ENCODE results near the gene PLXNC1.
A peak's percentile ranks its signal among the peaks of the same experiment; 100 is the strongest.

The PLXNC1 gene

DNA sequence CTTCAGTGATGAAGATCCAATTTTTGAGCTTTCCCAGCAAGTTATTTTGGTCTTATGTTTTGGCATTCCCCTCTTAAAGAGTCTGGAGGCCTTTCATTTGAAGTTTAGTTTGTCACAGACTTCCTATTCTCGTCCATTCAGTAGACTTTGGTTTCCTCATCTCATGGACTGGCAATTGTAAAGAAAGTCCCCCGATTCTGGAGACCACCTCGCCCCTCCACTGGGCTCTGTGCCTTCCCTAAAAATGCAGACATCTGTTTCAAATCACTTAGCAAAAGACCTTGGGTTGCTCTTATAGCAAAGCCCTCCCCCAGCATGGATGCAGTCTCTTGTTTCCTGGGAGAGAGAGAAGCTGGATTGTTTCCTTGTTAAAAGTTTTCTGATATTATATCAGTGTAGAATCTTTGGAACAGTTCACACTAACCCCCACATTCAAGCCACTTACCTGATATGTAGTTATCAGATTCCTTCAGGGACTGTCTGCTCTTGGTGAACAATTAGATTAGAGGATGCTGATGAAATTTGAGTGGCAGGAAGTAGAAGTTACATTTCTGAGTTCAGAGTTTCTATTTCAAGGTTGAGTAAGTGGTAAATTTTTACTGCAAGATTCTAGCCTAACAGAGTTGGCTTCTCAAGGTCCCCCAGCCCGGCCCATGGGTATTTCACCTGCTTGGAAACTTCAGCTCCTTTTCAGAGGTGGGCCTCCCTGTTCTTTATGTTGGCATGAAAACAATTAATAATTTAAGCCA is 56.3 kb downstream of the PLXNC1 start:
- peak in 1 of 2 experiments; percentile 9 for DNase-seq (ENCODE audit: low read depth in 2 of 2)

DNA sequence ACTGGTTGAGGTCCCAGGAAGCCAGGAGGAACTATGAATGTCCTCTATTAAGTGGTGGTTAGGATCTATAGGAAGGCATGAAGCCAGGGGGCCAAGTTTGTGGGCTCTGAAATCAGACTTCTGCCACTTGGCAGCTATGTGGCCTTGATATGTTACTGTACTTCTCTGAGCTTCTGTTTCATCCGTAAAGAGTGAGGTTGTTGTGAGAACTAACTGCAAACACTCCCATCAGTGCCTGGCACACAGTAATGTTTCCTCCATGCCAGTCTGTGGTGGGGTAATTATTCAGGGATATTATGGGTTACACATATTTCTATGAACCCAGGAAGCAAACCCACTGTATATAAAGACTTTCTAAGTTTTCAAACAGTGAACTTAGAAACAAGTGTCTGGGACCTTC is 57.4 kb downstream of the PLXNC1 start:
- DNase-seq (ENCODE audit: low read depth in 2 of 2): no peak

DNA sequence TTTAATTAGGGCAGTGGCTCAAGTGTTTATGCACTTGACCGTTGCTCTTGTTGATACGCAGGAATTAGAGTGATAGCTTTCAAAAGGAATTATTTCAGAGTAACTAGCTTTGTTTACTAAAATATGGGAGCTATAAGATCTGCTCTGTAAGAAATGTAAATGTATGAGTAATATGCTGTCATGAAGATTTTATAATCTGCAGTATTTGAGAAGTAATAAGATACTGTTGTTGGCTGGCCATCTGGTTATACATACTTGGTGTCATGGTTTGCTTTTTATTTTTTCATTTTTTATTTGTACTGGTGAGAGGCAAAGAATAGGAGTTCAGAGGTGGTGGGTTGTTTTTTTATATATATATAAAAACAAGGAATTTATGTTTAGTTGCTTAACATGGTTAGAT is 58.5 kb downstream of the PLXNC1 start:
- no peak for DNase-seq (ENCODE audit: low read depth in 2 of 2)

DNA sequence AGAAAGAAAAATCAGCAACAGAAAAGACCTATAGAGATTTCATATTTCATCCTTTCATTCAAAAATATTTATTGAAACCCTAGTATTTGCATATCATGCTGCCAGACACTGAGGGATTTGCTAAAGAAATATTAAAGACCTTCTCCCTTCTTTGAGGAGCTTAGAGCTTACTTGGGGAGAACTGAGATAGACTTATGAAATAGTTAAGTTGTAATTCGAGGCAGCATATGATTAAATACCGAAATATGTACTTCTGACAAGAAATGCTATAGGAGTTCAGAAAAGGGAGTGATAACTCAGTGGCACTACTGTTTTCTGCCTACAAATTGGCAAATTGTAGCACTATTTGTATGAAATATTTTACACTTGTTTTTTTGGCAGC is 59.1 kb downstream of the PLXNC1 start:
- no peak for DNase-seq (ENCODE audit: low read depth in 2 of 2)

DNA sequence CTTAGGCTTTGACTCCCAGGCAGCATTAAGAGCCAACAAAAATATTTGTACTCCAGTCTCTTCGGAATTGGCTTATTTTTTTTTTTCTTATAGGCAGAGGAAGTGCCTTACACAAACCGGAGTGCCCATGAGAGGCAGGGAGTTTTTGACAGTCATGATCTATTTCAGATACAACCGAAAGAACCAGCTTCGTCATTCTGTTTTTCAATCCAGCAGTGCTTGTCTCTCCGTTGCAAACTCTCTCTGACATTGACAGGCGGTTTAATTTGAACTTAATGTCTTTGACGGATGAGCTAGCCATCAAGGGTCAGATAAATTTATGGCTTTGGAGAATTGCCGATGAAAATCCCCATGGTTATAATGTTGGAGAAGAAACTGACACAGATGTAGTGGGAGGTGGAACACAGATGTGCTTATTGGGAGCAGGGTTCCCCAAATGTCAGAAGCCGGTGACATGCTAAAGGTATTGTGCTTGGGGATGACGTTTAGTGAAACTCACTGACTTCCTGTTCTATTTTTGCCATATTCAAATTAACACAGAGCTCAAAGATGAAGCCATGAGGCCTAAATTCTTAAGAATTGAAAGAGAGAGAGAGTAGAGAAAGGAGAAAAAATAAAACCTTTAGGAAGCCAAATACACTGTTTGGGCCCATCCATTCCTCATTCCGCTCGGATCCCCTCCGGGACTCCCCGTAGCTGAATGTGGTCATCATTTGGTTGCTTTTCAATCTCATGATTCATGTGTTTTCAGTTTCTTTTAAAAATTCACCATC is 59.7 kb downstream of the PLXNC1 start:
- peak; percentile 14 to 37 for DNase-seq (ENCODE audit: low read depth in 2 of 2)

DNA sequence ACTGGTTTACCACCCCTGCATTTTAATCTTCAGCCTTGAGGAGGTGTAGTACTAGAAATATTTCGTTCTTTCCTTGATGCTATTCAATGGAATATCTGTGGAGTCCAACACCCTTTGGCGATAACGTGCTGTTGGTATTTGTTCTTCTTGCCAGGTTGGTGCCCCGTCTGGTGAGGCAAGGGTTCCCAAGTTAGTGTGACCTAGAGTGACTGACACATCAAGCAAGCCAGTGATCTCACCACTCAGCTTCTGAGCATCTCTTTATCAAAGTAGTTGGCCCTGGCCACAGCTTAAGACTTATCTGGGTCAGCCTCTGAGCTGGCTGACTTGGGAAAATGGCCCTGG is 60.2 kb downstream of the PLXNC1 start:
- peak in 1 of 2 experiments; percentile 8 for DNase-seq (ENCODE audit: low read depth in 2 of 2)

DNA sequence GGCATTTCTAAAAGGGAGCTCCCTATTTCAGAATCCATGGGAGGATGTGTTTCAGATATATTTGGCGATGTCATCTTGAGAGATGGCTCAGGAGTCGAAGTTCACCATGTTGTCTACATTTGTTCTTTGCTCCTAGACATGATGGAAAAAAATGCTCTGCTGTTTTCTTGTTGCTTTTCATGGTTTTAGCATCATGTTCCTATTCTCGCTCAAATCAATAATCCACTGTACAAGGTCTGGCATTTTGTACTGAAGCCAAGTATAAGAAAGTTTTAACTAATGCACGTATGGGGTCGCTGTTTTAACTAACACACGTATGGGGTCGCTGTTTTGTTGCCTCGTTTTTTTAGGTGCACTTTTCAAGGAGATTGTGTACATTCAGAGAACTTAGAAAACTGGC is 60.9 kb downstream of the PLXNC1 start:
- DNase-seq (ENCODE audit: low read depth in 2 of 2): no peak

DNA sequence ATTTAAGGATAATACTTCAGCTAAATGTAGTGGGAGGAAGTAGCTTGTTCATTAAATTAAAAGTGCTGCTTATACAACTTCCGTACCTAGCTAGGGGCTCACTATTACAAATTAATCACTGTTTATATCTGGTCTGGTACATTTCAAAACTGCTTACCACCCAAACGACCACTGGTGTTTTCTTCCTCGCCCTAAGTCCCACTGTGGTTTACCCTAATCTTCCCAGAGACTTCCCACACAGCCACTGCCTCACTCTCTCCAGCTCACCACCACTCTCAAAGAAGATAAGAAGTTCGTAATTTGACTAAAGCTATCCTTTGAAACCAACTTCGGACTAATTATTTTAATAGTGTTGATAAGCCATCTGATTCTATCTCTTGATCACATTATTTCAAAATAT is 62.6 kb downstream of the PLXNC1 start:
- DNase-seq (ENCODE audit: low read depth in 2 of 2): no peak

DNA sequence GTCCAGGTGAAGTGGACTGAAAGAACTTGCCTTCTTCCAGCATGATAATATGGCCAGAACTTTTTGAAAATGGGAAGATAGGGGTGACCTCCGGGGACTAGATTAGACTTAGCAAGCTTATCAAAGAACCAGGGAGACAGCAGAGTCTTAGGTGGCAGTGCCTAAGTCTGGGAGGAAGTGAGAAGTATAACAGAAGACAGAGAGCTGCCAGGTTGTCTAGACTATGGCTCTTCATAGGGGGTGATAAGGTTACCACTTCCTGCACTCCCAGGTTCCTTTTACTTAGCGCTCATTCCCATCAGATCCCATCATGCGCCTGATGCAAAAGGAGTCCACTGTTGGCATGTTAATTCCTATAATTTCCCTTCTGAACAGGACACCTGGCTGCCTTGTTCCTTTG is 69.9 kb downstream of the PLXNC1 start:
- DNase-seq (ENCODE audit: low read depth in 2 of 2): no peak

DNA sequence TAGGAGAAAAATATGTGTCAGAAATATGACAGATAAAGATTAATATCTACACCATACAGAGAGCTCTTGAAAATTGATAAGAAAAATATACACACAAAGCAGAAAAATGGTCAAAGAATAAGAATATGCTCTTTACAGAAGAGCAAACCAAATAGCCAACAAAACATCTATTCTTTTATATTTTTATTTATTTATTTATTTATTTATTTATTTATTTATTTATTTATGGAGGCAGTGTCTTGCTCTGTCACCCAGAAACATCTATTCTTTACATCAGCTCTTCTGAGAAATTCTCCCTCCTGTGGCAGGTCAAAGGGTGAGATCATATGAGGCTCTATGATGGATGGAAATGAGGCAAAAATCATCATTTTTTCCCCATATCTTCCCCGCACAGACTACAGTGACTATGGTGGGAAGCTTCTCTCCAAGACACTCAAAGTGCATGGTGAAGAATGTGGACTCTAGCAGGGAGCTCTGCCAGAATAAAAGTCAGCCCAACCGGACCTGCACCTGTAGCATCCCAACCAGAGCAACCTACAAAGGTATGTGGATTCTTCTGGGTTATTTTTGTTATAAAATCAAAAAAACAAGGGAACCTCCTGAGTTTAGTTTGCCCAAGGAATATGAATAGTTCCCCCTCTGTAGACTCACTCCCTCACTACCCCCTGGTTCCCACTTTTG is 71.4 kb downstream of the PLXNC1 start:
- no peak for DNase-seq (ENCODE audit: low read depth in 2 of 2)

DNA sequence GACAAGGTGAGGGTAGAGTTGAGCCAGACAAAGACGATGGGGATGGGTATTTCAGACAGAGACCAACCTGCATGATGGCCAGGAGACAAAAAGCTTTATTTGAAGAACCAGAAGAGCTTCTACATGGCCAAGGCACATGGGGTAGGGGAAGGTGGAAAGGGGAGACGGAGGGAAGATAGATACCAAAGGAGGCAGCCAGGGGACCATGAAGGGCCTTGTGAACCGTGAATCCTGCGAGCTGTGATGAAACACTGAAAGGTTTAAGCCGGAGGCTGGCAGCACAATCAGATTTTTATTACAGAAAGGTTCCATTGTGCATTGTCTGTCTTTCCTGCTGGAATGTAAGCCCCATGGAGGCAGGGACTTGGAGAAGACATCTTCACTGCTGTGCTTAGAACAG is 72.4 kb downstream of the PLXNC1 start:
- DNase-seq (ENCODE audit: low read depth in 2 of 2): no peak

DNA sequence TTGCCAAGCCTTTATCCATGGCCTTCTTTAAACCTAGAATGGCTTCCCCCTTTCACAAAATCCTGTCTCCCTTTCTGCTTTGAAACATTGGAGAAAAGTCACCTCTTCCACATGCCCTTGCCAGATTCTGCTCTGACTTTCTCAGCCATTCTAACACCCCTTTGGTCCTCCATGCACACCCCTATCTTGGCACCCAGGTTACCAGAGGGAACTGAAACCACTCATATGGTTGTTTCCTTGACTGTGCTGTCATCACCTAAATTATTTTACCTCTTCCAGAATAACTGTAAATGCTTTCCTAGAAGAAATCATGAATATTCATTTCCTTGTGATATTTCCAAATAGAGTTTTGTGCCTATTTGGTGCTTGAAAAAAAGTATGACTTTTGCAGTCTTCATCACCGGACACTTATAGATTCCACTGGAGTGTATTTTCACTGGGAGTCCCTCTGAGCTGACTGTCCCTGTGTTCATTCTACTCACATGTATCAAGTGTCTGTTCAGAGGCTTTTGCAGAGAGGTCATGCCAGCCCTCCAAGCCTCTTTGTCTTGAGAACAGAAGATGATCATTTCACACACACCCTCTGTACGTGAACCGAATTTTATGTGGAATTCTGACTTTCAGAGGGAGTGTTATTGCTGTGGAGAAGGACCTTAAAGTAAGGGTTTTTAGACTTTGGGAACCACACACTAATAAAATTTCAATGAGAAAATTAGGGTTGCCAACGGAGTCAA is 74.1 kb downstream of the PLXNC1 start:
- DNase-seq (ENCODE audit: low read depth in 2 of 2): no peak

DNA sequence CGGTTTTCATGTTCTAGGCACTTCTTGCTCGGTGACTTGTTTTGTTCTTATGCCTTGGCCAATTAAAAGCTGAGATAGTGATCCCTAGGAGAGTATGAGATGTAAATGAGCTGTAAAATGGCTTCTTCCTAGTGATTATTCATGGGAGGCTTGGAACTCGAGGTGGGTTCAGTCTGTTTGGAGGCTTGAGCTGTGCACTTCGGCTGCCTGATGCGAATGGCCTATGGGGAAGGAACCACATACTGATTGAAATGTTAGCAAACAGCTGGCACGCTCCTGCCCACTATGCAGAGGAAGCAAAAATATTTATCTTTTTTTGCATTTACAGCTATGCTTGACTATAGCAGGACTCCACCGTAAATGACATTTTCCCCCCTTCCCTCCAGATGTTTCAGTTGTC is 75.5 kb downstream of the PLXNC1 start:
- DNase-seq (ENCODE audit: low read depth in 2 of 2): no peak

DNA sequence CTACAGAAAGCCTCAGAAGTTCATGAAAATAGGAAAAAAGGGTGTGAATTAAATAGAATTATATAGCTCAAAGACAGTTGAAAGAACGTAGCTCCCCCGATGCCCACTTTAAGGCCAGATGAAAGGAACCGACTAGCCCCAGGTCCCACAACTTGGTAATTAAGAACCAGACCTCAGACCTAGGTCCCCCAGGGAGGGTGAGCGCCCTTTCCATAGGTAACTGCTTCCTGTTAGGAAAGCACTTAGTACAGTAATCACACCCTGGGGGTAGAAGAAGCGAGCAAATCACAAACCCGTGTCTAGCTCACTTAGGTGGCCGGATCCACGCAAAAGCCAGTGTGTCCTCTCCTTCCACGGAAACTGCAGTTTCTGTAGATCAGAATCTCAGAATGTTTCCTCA is 77.1 kb downstream of the PLXNC1 start:
- no peak for DNase-seq (ENCODE audit: low read depth in 2 of 2)

DNA sequence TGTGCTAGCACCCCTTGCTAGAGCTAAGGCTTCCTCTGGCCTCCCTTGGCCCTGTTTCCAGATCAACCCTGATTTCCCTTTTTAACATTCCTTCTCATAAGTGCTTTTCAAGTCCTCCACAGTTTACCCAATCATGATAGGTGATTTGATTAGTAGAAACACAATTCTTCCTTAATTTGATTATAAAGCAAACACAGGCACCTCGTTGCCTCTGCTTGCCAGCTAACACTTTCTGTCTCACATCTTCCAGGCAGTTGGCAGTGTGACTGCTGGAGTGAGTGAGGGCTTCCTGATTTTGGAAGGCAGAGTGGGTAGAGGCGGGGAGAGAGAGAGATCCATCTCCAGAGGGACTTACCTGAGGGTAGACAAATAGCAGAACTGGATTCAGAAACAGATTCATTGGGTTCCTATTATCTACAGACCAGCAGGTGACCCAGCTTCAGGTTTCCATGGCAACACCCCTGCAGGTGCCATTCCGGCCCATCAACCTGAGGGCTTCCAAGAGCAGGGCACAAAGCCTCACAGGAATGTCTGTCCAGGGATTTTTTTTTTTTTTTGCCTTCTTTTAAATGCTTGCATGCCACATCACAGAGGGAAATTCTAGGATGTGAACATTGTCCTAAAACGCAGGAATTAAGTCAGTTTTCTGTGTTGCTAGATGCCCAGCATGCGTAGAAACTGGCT is 77.7 kb downstream of the PLXNC1 start:
- DNase-seq (ENCODE audit: low read depth in 2 of 2): no peak

DNA sequence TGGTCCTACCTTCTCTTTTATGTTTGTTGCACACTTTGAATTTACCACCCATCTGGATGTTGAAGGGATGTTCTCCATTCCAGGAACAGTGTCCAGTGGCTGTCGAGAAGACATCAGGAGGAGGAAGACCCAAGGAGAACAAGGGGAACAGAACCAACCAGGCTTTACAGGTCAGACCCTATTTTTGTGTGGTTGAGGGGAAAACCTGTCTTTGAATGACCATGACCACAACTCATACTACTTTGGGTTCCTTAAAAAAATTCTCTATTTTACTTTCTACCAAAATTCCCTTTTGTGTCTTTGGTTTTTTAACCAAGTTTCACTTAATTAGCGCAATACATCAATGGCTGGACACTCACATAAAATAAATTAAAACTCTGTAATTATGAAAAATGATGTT is 78.7 kb downstream of the PLXNC1 start:
- DNase-seq (ENCODE audit: low read depth in 2 of 2): no peak

DNA sequence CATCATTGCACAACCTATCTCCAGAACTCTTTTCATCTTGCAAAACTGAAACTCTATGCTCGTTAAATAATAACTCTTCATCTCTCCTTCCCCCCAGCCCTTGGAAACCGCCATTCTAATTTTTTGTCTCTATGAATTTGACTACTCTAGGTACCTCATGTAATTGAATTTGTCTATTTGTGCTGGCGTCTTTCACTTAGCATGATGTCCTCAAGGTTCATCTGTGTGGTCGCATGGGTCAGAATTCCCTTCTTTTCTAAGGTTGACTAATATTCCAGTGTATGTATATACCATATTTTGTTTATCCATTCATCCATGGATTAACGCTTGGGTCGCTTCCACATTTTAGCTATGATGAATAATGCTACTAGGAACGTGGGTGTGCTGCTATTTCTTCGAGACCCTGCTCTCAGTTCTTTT is 80.1 kb downstream of the PLXNC1 start:
- DNase-seq (ENCODE audit: low read depth in 2 of 2): no peak

DNA sequence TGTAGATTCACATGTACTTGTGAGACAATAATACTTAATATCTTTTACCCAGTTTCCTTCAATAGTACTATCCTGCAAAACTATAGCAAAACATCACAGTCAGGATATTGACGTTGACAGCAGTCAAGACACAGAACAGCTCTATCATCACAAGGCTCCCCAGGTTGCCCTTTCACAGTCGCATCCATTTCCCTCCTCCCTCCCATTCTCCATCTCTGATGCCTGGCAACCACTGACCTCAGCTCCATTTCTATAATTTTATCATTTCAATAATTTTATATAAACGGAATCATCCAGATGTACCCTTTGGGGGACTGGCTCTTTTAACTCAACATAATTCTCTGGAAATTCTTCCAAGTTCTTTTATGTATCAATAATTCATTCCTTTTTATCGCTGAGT is 81.5 kb downstream of the PLXNC1 start:
- DNase-seq (ENCODE audit: low read depth in 2 of 2): no peak

DNA sequence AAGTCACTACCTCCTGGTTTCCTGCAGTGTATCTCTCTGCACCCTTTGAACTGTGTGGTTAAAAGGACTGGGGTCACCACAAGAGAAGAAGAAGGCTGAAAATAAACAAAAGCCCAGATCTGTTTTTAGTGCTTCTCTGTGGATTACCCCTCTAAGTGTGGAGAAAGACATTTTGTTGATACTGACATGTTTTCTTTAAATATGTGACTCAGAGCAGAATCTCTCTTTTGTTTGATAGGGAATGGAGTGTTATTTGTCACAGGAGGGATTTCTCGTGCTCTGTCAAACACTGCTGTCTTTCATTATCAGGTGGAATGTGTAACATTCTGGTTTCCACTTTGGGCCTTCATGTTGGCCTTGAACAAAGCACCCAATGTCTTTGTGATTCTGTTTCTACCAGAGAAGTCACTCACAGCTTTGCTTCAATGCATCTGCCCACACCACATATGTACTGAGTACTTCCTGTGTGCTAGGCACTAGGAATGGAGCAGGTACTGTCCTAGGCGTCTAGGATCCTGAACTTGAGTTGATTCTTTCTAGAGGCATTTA is 82.1 kb downstream of the PLXNC1 start:
- no peak for DNase-seq (ENCODE audit: low read depth in 2 of 2)

DNA sequence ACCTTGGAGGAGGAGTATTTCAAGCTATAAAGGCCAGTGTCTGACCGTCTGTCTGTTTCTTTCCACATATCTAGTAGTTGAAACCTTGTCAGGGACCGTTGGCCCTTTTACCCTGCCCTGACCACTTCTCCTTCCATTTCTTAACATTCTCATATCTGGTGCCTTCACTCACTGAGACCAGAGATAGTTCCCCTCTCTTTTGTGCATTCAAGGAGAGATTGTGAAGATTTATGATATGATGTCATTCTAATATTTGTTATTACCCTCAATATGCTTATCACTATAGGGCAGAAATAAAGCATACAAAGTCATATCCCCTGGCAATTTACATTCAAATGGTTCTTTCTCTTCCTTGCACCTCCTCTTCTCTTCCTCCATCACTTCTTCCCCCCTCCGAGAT is 83.3 kb downstream of the PLXNC1 start:
- no peak for DNase-seq (ENCODE audit: low read depth in 2 of 2)

DNA sequence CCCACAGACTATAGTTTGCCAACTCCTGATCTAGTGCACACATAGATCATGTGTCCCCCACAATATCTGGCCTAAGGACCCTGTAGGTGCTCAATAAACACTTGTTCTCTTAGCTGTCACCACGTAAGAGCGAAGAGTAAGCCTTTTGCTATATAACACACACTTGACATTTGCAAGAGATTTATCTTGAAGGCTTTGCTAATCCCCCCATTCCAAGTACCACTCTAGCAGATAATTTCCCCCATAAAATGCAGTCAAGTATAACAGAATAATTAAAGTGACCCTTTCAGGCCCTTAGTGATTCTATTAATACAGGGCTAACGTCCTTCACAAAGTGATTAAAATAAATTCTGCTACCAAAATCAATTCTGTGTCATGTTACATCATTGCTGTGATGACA is 87.5 kb downstream of the PLXNC1 start:
- DNase-seq (ENCODE audit: low read depth in 2 of 2): no peak
